ENCODE results near the gene SPATA6L. TPM values are rescaled to one million over a fixed set of nuclear protein-coding genes. Genes with fewer than 3 reads are reported as not detected.

Gene SPATA6L
- total and polyA plus RNA-seq, 2 of the 13 experiments (the other 11 are each of a cell fraction or from before 2014, with no cell fraction given), result 1.1 to 1.9 TPM

- TF ChIP-seq MTF2 (CRISPR knock-in tag; IDR thresholded peaks at IDR 0.05; ENCODE audit: borderline replicate concordance) (no peak), ZNF615 (CRISPR knock-in tag; IDR thresholded peaks at IDR 0.05; ENCODE audit: borderline replicate concordance) (0 out of 2 replicates have a peak, but pooled peaks have one; percentile 58), MYNN (CRISPR knock-in tag; IDR thresholded peaks at IDR 0.05; ENCODE audit: low read depth) (no peak; the same call in 1 of the 2 replicates), TGIF2 (CRISPR knock-in tag; IDR thresholded peaks at IDR 0.05) (no peak), TCF12 (IDR thresholded peaks at IDR 0.05) (no peak), TCF12 (CRISPR knock-in tag; IDR thresholded peaks at IDR 0.05) (no peak), BCL6 (CRISPR knock-in tag; IDR thresholded peaks at IDR 0.05) (peak; percentile 48), PRDM4 (CRISPR knock-in tag; IDR thresholded peaks at IDR 0.05; ENCODE audit: borderline replicate concordance) (no peak), KDM5A (IDR thresholded peaks at IDR 0.05; ENCODE audit: borderline replicate concordance, low read length) (peak; percentile 59; the same call in 1 of the 2 replicates), ARID2 (CRISPR knock-in tag; IDR thresholded peaks at IDR 0.05; ENCODE audit: borderline replicate concordance) (no peak), ZNF782 (CRISPR knock-in tag; IDR thresholded peaks at IDR 0.05; ENCODE audit: borderline replicate concordance) (peak; percentile 63; the same call in 1 of the 2 replicates), ONECUT2 (CRISPR knock-in tag; IDR thresholded peaks at IDR 0.05) (no peak), ZNF644 (CRISPR knock-in tag; IDR thresholded peaks at IDR 0.05; ENCODE audit: low read depth) (no peak), HMG20A (CRISPR knock-in tag; IDR thresholded peaks at IDR 0.05; ENCODE audit: borderline replicate concordance) (no peak; the same call in 1 of the 2 replicates), IRF1 (CRISPR knock-in tag; IDR thresholded peaks at IDR 0.05; ENCODE audit: low read depth) (0 out of 2 replicates have a peak, but pooled peaks have one; percentile 85), ZNF780A (CRISPR knock-in tag; IDR thresholded peaks at IDR 0.05) (no peak; the same call in 1 of the 2 replicates), KLF6 (CRISPR knock-in tag; IDR thresholded peaks at IDR 0.05) (peak; percentile 83; the same call in 1 of the 2 replicates), GATAD2A (CRISPR knock-in tag; IDR thresholded peaks at IDR 0.05) (0 out of 2 replicates have a peak, but pooled peaks have one; percentile 29), ZNF777 (CRISPR knock-in tag; IDR thresholded peaks at IDR 0.05) (peak; percentile 94), ZNF3 (CRISPR knock-in tag; IDR thresholded peaks at IDR 0.05) (no peak), MXD4 (CRISPR knock-in tag; IDR thresholded peaks at IDR 0.05) (peak; percentile 48; the same call in 1 of the 2 replicates), ARHGAP35 (CRISPR knock-in tag; IDR thresholded peaks at IDR 0.05; ENCODE audit: borderline replicate concordance) (no peak), CCDC6 (CRISPR knock-in tag; IDR thresholded peaks at IDR 0.05) (no peak; the same call in none of the 2 replicates), ZC3H13 (CRISPR knock-in tag; IDR thresholded peaks at IDR 0.05) (no peak), ZNF792 (CRISPR knock-in tag; IDR thresholded peaks at IDR 0.05) (peak; percentile 42; the same call in 1 of the 2 replicates), THRA (CRISPR knock-in tag; IDR thresholded peaks at IDR 0.05; ENCODE audit: borderline replicate concordance) (peak; percentile 42; the same call in 1 of the 2 replicates), FIP1L1 (IDR thresholded peaks at IDR 0.05; ENCODE audit: borderline replicate concordance, insufficient read depth, low read depth, low read length) (no peak)
These were observed 13.2 kb upstream of the SPATA6L start, which contains the start of gene CDC37L1 (continued) for GRCh38 chr9:4679268-4680172.

Measured in HepG2 (cell line).